Measurements from ENCODE around the gene TLR5. TPM values are rescaled to one million over a fixed set of nuclear protein-coding genes. Genes with fewer than 3 reads are reported as not detected.

TLR5 gene
- total RNA-seq, 1 donor from 2014 or later, result 1.1 TPM

DNA sequence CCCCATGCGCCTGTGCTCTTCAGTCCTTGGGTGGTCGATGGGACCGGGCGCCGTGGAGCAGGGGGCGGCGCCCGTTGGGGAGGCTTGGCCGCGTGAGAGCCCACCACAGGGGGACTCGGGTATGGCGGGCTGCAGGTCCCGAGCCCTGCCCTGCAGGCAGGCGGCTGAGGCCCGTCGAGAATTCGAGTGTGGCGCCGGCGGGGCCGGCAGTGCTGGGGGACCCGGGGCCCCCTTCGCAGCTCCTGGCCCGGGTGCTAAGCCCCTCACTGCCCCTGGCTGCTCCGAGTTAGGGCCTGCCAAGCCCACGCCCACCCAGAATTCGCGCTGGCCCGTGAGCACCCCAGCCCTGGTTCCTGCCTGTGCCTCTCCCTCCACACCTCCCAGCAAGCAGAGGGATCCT is 26.1 kb downstream of the TLR5 start:
- DNase-seq (ENCODE audit: low spot score) (no peak), ATAC-seq (no peak)

GRCh38 chr1:223114871-223115270 is 28.2 kb downstream of the TLR5 start:
- ATAC-seq, result peak; percentile 52
- DNase-seq (ENCODE audit: low spot score), result no peak

GRCh38 chr1:223110952-223111351 is 32.1 kb downstream of the TLR5 start:
- DNase-seq (ENCODE audit: low spot score), result no peak

DNA sequence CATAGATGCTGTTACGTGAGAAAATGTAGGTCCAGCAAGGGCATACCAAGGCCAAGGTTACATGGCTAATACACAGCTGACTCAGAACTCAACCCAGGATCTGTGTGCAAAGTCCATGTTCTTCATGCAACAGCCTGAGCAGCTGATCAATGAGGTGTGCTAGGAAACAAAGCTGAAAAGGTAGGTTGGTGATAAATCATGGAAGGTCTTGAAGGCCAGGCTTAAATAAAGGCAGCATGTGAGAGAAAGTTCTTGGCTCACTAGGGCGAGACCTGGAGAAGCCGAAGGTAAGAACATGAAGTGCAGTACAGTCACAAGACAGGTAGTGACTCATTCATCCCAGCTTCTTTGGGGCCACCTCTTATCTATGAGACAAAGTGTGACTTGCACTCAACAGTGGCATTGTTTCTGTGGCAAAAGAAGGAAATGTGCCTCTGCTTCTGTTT is 33.4 kb downstream of the TLR5 start:
- no peak for DNase-seq (ENCODE audit: low spot score)
- peak; percentile 94 for ATAC-seq

More at GRCh38 chr1:223110952-223111351, 32.1 kb downstream of the TLR5 start:
- ATAC-seq, result no peak

DNA sequence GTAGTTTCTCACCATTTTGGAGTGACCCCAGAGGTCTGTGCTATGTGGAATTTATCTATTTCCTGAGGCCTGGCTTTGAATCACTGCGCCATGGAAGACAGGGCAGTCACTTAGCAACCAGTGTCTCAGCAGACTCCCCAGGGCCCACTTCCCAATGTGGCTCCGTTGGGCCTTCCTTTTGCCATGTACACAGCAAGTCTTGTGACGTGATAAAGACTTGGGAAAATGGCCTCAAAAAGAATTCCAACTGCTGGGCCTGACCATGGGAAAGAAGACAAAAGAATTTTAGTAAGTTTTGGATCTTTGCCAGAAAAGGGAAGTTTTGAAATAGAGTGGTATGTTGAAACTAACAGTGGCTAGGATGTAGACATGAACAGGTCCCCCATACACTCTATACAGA is 36.2 kb downstream of the TLR5 start:
- ATAC-seq (no peak), DNase-seq (ENCODE audit: low spot score) (no peak)

DNA sequence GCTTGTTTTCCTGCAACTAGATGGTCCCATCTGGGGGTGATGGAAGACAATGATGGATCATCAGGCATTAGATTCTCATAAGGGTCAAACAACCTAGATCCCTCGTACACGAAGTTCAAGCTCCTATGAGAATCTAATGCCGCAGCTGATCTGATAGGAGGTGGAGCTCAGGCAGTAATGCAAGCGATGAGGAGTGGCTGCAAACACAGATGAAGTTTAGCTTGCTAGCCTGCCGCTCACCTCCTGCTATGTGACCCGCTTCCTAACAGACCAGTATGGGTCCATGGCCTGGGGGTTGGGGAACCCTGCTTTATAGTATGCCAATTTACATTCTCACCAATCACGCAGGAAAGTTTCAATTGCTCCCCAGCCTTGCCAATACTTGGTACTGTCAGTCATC is 37.5 kb downstream of the TLR5 start:
- ATAC-seq, result no peak
- DNase-seq (ENCODE audit: low spot score), result no peak

GRCh38 chr1:223102797-223103533 is 40.1 kb downstream of the TLR5 start:
- ATAC-seq (no peak), DNase-seq (ENCODE audit: low spot score) (no peak)

DNA sequence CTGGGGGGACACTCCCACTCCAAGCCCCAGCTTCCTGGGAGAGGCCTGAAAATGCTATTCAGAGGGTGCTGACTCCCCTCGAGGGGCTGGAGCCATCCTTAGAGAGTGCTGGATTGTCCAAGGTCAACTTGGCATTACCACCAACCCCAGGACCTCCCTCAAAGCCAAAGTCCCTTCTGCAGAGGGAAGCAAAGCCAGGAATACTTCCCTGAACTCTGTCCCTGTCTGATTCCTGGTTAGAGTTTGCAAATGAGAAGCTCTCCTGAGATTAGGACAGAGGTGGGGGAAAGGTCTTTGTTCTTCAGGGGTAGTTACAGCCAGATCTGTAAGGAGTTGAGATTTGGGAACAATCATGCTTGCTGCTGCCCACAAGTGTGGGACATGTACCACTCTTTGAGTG is 45.3 kb downstream of the TLR5 start:
- ATAC-seq, result peak; percentile 60
- no peak for DNase-seq (ENCODE audit: low spot score)

DNA sequence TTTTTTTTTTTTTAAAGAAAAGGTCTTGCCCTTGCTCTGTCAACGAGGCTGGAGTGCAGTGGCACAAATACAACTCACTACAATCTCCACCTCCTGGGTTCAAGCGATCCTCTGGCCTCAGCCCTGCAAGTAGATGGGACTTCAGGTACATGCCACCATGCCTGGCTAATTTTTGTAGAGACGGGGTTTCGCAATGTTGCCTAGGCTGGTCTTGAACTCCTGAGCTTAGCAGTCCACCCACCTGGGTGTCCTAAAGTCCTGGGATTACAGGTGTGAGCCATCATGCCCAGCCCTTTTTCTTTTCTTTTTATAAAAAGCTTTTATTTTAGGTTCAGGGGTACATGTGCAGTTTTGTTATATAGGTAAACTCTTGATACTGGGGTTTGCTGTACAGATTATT is 47.2 kb downstream of the TLR5 start:
- DNase-seq (ENCODE audit: low spot score) (no peak), ATAC-seq (no peak)

DNA sequence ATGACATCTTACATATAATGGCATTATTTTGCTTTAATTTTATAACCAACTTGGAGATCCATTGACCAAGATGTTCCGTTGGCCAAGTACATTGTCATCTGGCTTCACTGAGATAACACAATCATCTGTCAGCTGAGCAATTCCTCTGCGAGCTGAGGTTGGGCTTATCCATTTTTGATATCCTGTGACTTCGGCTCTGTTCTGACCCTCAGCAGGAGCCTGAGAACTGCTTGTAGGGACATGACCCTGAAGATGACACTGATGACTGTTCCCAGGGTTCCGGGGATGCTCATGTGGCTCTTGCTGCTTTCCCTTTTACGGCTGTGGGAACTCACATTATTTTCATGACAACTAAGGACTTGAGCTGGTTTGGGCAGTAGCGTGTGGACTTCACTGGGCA is 51.2 kb downstream of the TLR5 start:
- ATAC-seq, result no peak
- DNase-seq (ENCODE audit: low spot score), result no peak

DNA sequence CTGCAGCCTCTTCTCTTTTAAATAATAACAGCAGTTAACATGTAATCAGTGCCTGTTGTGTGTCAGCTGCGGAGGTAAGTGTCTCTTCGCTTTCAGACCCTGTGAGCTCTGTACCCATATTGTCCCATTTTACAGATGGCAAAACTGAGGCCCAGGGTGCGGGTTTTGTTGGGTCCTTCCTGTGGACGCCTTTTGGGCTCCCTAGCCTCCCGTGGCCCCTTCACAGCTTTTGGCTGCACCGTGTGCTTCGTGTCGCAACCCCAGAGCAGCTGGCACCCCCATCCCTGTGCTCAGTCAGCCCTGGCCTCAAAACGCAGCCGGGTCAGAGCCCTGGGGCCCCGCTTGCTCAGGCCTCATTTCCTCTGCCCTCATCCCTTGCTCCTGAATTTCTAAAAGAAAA is 53.8 kb downstream of the TLR5 start:
- ATAC-seq (no peak), DNase-seq (ENCODE audit: low spot score) (no peak)

GRCh38 chr1:223088713-223089240 is 54.3 kb downstream of the TLR5 start:
- DNase-seq (ENCODE audit: low spot score) (no peak), ATAC-seq (no peak)

DNA sequence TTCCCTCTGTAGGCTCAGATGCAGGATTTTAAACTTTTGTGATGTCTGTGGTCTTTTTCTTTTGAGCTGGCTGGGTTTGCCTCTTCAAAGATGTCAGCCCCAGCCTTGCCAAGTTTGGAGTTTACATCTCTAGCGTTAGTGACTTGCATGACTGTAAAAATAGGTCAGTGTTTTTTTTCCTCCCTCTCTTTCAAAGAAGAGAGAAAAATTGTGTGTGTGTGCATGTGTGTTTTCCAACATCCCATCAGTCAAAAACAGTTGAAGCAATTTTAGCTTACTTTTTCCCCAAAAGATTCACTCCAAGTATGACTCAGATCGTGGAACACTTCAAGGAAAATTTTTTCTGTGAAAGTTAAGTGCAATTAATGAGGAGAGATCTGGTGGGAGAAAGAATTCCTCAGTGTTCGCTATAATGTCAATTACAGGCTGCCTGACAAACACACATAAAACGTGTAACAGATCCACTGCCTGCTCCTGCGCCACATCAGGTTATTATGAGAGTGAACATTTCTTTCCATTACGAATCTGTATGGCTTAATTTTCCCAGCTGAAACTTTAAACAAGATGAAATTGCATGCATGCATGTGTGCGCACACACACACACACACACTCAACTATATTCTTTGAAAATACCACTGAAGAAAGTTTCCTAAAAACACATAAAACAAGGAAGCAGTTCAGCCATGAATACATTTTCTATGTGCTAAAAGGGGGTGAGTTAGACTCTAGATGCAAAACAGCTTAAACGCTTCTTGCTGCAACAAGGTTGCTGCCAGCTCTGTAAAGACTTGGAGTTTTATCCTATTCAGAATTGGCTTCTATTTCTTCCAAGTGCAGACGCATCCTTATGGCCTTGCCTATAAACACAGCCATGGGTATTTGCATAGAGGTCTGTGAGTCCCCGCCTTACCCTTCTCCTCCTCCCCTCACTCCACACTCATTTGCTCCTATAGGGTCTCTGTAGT is 55.5 kb downstream of the TLR5 start:
- DNase-seq (ENCODE audit: low spot score), result no peak
- ATAC-seq, result no peak

DNA sequence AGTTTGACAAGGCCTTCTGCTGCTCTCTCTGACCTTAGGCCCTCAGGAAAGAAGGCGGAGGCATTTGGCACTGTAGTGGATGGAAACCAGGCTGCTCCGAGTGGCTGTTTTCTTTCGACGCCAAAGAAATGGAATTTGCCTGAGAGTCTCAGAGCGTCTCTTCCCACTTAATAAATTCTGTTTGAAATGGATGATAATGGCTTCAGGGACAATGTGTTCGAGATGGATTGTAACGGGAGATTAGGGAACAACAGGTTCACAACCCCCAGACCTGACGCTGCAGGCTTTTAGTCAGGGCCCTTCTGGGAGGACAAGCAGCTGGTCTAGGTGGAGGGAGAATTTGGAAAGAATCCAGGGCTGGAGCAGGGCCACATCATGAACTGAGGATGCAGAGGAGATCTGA is 58.6 kb downstream of the TLR5 start:
- no peak for ATAC-seq

GRCh38 chr1:223083831-223084230 is 59.2 kb downstream of the TLR5 start:
- ATAC-seq, result no peak
- no peak for DNase-seq (ENCODE audit: low spot score)

More for the DNA sequence above, 58.6 kb downstream of the TLR5 start:
- DNase-seq (ENCODE audit: low spot score), result no peak

- DNase-seq (ENCODE audit: low spot score), result no peak
- ATAC-seq, result no peak
Measured at GRCh38 chr1:223082914-223083313, 60.1 kb downstream of the TLR5 start.

GRCh38 chr1:223081181-223081994 is 61.7 kb downstream of the TLR5 start:
- peak; percentile 96 for ATAC-seq
- DNase-seq (ENCODE audit: low spot score), result peak; percentile 97

DNA sequence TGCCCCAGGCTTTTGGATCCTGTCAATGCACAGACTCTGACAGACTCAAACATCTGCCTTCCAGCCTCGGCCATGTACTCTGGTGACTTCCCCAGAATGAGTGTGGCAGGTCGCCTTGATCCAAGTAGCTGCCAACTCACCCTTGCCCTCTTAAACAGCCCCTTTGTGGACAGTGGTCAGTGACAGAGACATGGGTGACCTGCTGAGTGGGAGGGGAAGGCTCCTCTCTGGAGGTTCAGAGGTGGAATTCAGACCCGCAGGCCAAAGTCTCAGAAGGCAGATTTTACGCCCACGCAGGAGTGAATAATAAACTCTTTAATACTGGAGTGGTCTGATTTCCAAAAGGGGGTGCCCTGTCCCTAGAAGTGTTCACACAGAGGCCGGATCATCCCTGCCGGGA is 63.5 kb downstream of the TLR5 start:
- DNase-seq (ENCODE audit: low spot score), result peak; percentile 80
- ATAC-seq, result peak; percentile 64

DNA sequence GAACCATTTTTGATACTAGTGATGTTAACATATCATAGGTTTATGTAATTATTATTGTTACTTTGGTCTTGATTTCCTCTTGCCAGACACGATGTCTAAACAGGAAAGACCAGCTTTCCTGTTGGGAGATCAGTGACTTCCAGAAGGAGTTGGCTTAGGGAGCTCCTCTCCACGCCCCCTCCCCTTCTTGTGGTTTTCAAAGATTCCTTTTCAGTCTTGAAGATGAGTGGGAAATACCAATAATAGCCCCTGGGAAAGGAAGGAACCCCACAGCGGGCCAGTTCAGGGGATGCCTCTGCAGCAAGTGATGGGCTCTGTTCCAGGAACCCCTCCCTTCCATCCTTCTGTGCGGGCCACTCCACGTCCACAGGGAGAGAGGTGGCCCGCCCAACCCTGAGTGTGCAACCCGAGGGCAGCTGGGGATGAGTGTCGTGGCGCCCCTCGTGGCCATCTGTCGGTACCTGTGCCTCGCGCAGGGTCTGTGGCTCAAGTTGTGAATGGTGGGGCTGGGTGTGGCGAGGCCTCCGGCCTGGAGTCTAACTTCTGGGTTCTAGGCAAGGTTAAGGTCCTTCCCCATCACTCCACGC is 65.7 kb downstream of the TLR5 start:
- ATAC-seq, result no peak
- no peak for DNase-seq (ENCODE audit: low spot score)

GRCh38 chr1:223076362-223076761 is 66.7 kb downstream of the TLR5 start:
- DNase-seq (ENCODE audit: low spot score) (no peak), ATAC-seq (no peak)
